PC-9 (cell line): ENCODE data around the gene KCNK15.

Experiments
- CTCF ChIP-seq: fragments of 200-600 bp; sonication (generic); conservative IDR thresholded peaks from 2 replicates; pipeline ENCODE4 v1.6.1; 2017; ENCODE audit warnings: mixed run types, antibody characterized with exemption, mild to moderate bottlenecking, moderate library complexity
- EZH2 ChIP-seq: fragments of 200-600 bp; sonication (generic); IDR thresholded peaks from 2 replicates; pipeline ENCODE4 v1.8.0; 2017; ENCODE audit warnings: antibody characterized with exemption, low read depth

GRCh38 chr20:44795836-44796235 lies 50.2 kb downstream of the KCNK15 start:
- TF ChIP-seq CTCF (no peak), EZH2 (no peak)
